GM23338 (cell line): Measurements from ENCODE around the gene AAR2. TPM values are rescaled to one million over a fixed set of nuclear protein-coding genes. Genes with fewer than 3 reads are reported as not detected.

ENCODE experiments used
- ATAC-seq: fragments of 200-7000 bp; cut with Tn5 transposase; 3 replicates; pipeline ENCODE4 v1.9.1; 2020
- DNase-seq: peaks from one replicate; pipeline ENCODE4 v3.0.0-alpha.2; 2015; ENCODE audit warnings: low spot score
- H2AFZ ChIP-seq: fragments of 200-600 bp; sonication (generic); 2 replicates; pipeline ENCODE4 v1.8.0; 2016; ENCODE audit warnings: antibody characterized with exemption, mild to moderate bottlenecking, moderate library complexity
- H3F3A ChIP-seq: fragments of 200-600 bp; sonication (generic); replicated peaks from 2 replicates; pipeline ENCODE4 v1.8.0; 2017; ENCODE audit warnings: antibody characterized with exemption, mixed run types, low read depth
- H3K27ac ChIP-seq: fragments of 200-600 bp; sonication (generic); 2 replicates; pipeline ENCODE4 v1.6.1; 2016; ENCODE audit warnings: low read depth
- H3K27me3 ChIP-seq: fragments of 200-600 bp; sonication (generic); 2 replicates; pipeline ENCODE4 v1.8.0; 2016; ENCODE audit warnings: mild to moderate bottlenecking, mixed run types, moderate library complexity; ENCODE audit not compliant: insufficient read depth
- H3K36me3 ChIP-seq: fragments of 200-600 bp; sonication (generic); 2 replicates; pipeline ENCODE4 v1.8.0; 2016; ENCODE audit warnings: mild to moderate bottlenecking; ENCODE audit not compliant: insufficient read depth
- H3K4me1 ChIP-seq: fragments of 200-600 bp; sonication (generic); 2 replicates; pipeline ENCODE4 v1.8.0; 2016; ENCODE audit warnings: mild to moderate bottlenecking, moderate library complexity; ENCODE audit not compliant: insufficient read depth
- H3K4me2 ChIP-seq: fragments of 200-600 bp; sonication (generic); 2 replicates; pipeline ENCODE4 v1.7.1; 2017; ENCODE audit warnings: mixed run types
- H3K4me3 ChIP-seq: fragments of 200-600 bp; sonication (generic); 2 replicates; pipeline ENCODE4 v1.6.1; 2016; ENCODE audit warnings: mixed run types
- H3K79me2 ChIP-seq: fragments of 200-600 bp; sonication (generic); replicated peaks from 2 replicates; pipeline ENCODE4 v1.8.0; 2017; ENCODE audit warnings: mild to moderate bottlenecking; ENCODE audit not compliant: insufficient read depth
- H3K9me2 ChIP-seq: fragments of 200-600 bp; sonication (generic); 2 replicates; pipeline ENCODE4 v1.8.0; 2017; ENCODE audit not compliant: insufficient read depth
- H4K20me1 ChIP-seq: fragments of 200-600 bp; sonication (generic); replicated peaks from 2 replicates; pipeline ENCODE4 v1.8.0; 2017; ENCODE audit warnings: mild to moderate bottlenecking; ENCODE audit not compliant: insufficient read depth
- H3K27ac Mint-ChIP-seq: 2 replicates; pipeline ENCODE4 v1.8.0; 2020; ENCODE audit warnings: inconsistent platforms, mild to moderate bottlenecking, moderate library complexity, mixed read lengths
- H3K27me3 Mint-ChIP-seq: 3 replicates; pipeline ENCODE4 v1.8.0; 2022; ENCODE audit warnings: low read depth, mild to moderate bottlenecking, moderate library complexity, mixed read lengths, inconsistent platforms; ENCODE audit not compliant: insufficient read depth, poor library complexity
- H3K36me3 Mint-ChIP-seq: 3 replicates; pipeline ENCODE4 v1.8.0; 2021; ENCODE audit warnings: low read depth, mild to moderate bottlenecking, inconsistent platforms, moderate library complexity, mixed read lengths
- H3K4me1 Mint-ChIP-seq: 3 replicates; pipeline ENCODE4 v1.8.0; 2020; ENCODE audit warnings: mild to moderate bottlenecking, inconsistent platforms, mixed read lengths
- H3K4me3 Mint-ChIP-seq: 3 replicates; pipeline ENCODE4 v1.8.0; 2021; ENCODE audit warnings: moderate library complexity, mild to moderate bottlenecking, inconsistent platforms, mixed read lengths
- H3K9me3 Mint-ChIP-seq: 3 replicates; pipeline ENCODE4 v1.8.0; 2020; ENCODE audit warnings: moderate library complexity, mild to moderate bottlenecking, inconsistent platforms, mixed read lengths
- CREB1 ChIP-seq: fragments of 250-450 bp; sonication (Bioruptor Pico); IDR thresholded peaks from 2 replicates; pipeline ENCODE4 v1.5.0; 2020; ENCODE audit warnings: low read depth, mild to moderate bottlenecking, moderate library complexity
- EZH2 ChIP-seq: fragments of 200-600 bp; sonication (generic); IDR thresholded peaks from one replicate; pipeline ENCODE4 v1.8.0; 2017; ENCODE audit warnings: antibody characterized with exemption, mild to moderate bottlenecking, low read depth; ENCODE audit not compliant: unreplicated experiment
- EZH2phosphoT487 ChIP-seq: fragments of 200-600 bp; sonication (generic); IDR thresholded peaks from one replicate; pipeline ENCODE4 v1.8.1; 2018; ENCODE audit warnings: antibody characterized with exemption; ENCODE audit not compliant: unreplicated experiment
- JUNB ChIP-seq: IDR thresholded peaks from one replicate; pipeline ENCODE4 v1.6.1; 2016; ENCODE audit warnings: antibody characterized with exemption; ENCODE audit not compliant: unreplicated experiment
- NANOG ChIP-seq: IDR thresholded peaks from 2 replicates; pipeline ENCODE4 v1.6.1; 2016; ENCODE audit warnings: antibody characterized with exemption, borderline replicate concordance
- POLR2AphosphoS5 ChIP-seq: IDR thresholded peaks from 2 replicates; pipeline ENCODE4 v1.6.1; 2016; ENCODE audit warnings: antibody characterized with exemption, low read depth
- STAT1 ChIP-seq: IDR thresholded peaks from one replicate; pipeline ENCODE4 v1.6.1; 2016; ENCODE audit warnings: antibody characterized with exemption; ENCODE audit not compliant: unreplicated experiment
- ZNF114 ChIP-seq: fragments of 250-450 bp; sonication (Bioruptor Pico); IDR thresholded peaks from 2 replicates; pipeline ENCODE4 v1.5.0; 2020; ENCODE audit warnings: mild to moderate bottlenecking, moderate library complexity
- ZNF331 ChIP-seq: fragments of 250-450 bp; sonication (Bioruptor Pico); IDR thresholded peaks from 2 replicates; pipeline ENCODE4 v1.5.0; 2020; ENCODE audit warnings: low read depth, mild to moderate bottlenecking, moderate library complexity
- polyA plus RNA-seq: library from polyadenylated mRNA; unstranded; fragments of >200 nt; fragmentation: Nextera tagmentation; extraction: Ambion mirVana; gene quantifications from 2 replicates; pipeline ENCODE4 v1.2.1, GENCODE V29; 2016
- total RNA-seq: library from RNA; depleted of rRNA; stranded (reverse); fragments of >200 nt; shearing (Covaris generic); gene quantifications from 2 replicates; pipeline ENCODE4 v1.2.3, GENCODE V29; 2014
- TF ChIP-seq, protein P1 (sequence below), 2 experiments: fragments of 200-600 bp in 1 of 2; sonication (generic) in 1 of 2; conservative IDR thresholded peaks; 2 replicates each; pipeline versions ENCODE4 v1.5.1 to v1.6.1; 2016 to 2017; ENCODE audit warnings: antibody characterized with exemption in 2 of 2, low read depth in 2 of 2, mild to moderate bottlenecking in 2 of 2, moderate library complexity in 1 of 2
- TF ChIP-seq, protein P2 (sequence below): IDR thresholded peaks from one replicate; pipeline ENCODE4 v1.6.1; 2018; ENCODE audit warnings: antibody characterized with exemption; ENCODE audit not compliant: unreplicated experiment
- TF ChIP-seq, protein P3 (sequence below): fragments of 250-450 bp; sonication (Bioruptor Pico); IDR thresholded peaks from 2 replicates; pipeline ENCODE4 v1.5.0; 2020; ENCODE audit warnings: mild to moderate bottlenecking, moderate library complexity
- TF ChIP-seq, protein P4 (sequence below): IDR thresholded peaks from 2 replicates; pipeline ENCODE4 v1.6.1; 2016; ENCODE audit warnings: antibody characterized with exemption

The AAR2 gene
- total and polyA plus RNA-seq, 2 experiments from 2014 or later = 15.8 to 32.6 TPM

DNA sequence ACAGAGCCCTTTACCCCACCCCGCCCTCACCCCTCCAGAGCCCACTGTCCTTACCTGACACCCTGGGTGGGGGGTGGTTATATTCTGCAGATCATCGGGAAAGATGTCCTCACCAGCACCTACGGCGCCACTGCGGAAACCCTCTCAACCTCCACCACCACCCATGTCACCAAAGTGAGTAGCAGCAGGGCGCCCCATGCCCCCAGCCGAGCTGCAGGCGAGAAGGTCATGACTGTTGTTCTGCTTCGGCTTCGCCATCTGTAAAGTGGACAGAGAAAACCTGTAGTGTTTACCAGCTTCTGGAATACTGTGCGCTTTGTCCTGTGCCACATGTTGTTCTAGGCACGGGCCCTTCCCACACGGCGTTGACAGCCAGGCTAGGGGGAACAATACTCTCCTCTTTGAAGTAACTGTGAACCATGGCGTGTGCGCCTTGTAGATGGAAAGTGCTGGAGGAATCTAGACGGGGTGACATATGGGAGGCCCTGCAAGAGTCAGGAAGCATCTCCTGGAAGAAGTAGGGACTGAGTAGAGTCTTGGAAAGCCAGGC is 16.5 kb upstream of the AAR2 start:
- TF ChIP-seq STAT1 = no peak
- no peak for TF ChIP-seq NANOG
- TF ChIP-seq, protein P1, sequence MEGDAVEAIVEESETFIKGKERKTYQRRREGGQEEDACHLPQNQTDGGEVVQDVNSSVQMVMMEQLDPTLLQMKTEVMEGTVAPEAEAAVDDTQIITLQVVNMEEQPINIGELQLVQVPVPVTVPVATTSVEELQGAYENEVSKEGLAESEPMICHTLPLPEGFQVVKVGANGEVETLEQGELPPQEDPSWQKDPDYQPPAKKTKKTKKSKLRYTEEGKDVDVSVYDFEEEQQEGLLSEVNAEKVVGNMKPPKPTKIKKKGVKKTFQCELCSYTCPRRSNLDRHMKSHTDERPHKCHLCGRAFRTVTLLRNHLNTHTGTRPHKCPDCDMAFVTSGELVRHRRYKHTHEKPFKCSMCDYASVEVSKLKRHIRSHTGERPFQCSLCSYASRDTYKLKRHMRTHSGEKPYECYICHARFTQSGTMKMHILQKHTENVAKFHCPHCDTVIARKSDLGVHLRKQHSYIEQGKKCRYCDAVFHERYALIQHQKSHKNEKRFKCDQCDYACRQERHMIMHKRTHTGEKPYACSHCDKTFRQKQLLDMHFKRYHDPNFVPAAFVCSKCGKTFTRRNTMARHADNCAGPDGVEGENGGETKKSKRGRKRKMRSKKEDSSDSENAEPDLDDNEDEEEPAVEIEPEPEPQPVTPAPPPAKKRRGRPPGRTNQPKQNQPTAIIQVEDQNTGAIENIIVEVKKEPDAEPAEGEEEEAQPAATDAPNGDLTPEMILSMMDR (conservative IDR thresholded peaks at IDR 0.05; ENCODE audit: low read depth in 2 of 2) = no peak
- TF ChIP-seq POLR2AphosphoS5 = no peak
- TF ChIP-seq, protein P2, sequence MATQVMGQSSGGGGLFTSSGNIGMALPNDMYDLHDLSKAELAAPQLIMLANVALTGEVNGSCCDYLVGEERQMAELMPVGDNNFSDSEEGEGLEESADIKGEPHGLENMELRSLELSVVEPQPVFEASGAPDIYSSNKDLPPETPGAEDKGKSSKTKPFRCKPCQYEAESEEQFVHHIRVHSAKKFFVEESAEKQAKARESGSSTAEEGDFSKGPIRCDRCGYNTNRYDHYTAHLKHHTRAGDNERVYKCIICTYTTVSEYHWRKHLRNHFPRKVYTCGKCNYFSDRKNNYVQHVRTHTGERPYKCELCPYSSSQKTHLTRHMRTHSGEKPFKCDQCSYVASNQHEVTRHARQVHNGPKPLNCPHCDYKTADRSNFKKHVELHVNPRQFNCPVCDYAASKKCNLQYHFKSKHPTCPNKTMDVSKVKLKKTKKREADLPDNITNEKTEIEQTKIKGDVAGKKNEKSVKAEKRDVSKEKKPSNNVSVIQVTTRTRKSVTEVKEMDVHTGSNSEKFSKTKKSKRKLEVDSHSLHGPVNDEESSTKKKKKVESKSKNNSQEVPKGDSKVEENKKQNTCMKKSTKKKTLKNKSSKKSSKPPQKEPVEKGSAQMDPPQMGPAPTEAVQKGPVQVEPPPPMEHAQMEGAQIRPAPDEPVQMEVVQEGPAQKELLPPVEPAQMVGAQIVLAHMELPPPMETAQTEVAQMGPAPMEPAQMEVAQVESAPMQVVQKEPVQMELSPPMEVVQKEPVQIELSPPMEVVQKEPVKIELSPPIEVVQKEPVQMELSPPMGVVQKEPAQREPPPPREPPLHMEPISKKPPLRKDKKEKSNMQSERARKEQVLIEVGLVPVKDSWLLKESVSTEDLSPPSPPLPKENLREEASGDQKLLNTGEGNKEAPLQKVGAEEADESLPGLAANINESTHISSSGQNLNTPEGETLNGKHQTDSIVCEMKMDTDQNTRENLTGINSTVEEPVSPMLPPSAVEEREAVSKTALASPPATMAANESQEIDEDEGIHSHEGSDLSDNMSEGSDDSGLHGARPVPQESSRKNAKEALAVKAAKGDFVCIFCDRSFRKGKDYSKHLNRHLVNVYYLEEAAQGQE = no peak
- no peak for TF ChIP-seq EZH2phosphoT487
- TF ChIP-seq EZH2 = no peak
- TF ChIP-seq ZNF114 (CRISPR knock-in tag) = no peak
- no peak for TF ChIP-seq ZNF331 (CRISPR knock-in tag)
- no peak for TF ChIP-seq CREB1 (CRISPR knock-in tag)
- TF ChIP-seq, protein P3, sequence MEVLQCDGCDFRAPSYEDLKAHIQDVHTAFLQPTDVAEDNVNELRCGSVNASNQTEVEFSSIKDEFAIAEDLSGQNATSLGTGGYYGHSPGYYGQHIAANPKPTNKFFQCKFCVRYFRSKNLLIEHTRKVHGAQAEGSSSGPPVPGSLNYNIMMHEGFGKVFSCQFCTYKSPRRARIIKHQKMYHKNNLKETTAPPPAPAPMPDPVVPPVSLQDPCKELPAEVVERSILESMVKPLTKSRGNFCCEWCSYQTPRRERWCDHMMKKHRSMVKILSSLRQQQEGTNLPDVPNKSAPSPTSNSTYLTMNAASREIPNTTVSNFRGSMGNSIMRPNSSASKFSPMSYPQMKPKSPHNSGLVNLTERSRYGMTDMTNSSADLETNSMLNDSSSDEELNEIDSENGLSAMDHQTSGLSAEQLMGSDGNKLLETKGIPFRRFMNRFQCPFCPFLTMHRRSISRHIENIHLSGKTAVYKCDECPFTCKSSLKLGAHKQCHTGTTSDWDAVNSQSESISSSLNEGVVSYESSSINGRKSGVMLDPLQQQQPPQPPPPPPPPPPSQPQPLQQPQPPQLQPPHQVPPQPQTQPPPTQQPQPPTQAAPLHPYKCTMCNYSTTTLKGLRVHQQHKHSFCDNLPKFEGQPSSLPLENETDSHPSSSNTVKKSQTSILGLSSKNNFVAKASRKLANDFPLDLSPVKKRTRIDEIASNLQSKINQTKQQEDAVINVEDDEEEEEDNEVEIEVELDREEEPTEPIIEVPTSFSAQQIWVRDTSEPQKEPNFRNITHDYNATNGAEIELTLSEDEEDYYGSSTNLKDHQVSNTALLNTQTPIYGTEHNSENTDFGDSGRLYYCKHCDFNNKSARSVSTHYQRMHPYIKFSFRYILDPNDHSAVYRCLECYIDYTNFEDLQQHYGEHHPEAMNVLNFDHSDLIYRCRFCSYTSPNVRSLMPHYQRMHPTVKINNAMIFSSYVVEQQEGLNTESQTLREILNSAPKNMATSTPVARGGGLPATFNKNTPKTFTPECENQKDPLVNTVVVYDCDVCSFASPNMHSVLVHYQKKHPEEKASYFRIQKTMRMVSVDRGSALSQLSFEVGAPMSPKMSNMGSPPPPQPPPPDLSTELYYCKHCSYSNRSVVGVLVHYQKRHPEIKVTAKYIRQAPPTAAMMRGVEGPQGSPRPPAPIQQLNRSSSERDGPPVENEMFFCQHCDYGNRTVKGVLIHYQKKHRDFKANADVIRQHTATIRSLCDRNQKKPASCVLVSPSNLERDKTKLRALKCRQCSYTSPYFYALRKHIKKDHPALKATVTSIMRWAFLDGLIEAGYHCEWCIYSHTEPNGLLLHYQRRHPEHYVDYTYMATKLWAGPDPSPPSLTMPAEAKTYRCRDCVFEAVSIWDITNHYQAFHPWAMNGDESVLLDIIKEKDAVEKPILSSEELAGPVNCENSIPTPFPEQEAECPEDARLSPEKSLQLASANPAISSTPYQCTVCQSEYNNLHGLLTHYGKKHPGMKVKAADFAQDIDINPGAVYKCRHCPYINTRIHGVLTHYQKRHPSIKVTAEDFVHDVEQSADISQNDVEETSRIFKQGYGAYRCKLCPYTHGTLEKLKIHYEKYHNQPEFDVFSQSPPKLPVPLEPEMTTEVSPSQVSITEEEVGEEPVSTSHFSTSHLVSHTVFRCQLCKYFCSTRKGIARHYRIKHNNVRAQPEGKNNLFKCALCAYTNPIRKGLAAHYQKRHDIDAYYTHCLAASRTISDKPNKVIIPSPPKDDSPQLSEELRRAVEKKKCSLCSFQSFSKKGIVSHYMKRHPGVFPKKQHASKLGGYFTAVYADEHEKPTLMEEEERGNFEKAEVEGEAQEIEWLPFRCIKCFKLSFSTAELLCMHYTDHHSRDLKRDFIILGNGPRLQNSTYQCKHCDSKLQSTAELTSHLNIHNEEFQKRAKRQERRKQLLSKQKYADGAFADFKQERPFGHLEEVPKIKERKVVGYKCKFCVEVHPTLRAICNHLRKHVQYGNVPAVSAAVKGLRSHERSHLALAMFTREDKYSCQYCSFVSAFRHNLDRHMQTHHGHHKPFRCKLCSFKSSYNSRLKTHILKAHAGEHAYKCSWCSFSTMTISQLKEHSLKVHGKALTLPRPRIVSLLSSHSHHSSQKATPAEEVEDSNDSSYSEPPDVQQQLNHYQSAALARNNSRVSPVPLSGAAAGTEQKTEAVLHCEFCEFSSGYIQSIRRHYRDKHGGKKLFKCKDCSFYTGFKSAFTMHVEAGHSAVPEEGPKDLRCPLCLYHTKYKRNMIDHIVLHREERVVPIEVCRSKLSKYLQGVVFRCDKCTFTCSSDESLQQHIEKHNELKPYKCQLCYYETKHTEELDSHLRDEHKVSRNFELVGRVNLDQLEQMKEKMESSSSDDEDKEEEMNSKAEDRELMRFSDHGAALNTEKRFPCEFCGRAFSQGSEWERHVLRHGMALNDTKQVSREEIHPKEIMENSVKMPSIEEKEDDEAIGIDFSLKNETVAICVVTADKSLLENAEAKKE (CRISPR knock-in tag) = no peak
- TF ChIP-seq, protein P4, sequence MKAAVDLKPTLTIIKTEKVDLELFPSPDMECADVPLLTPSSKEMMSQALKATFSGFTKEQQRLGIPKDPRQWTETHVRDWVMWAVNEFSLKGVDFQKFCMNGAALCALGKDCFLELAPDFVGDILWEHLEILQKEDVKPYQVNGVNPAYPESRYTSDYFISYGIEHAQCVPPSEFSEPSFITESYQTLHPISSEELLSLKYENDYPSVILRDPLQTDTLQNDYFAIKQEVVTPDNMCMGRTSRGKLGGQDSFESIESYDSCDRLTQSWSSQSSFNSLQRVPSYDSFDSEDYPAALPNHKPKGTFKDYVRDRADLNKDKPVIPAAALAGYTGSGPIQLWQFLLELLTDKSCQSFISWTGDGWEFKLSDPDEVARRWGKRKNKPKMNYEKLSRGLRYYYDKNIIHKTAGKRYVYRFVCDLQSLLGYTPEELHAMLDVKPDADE = no peak
- no peak for TF ChIP-seq JUNB
- Mint-ChIP-seq H3K27me3 (no peaks in the 10 kb centered on the region), H3K9me3 (no peaks in the 10 kb centered on the region), H3K27ac (no peak overlapping the region), H3K4me1 (peaks cover 9% of the 10 kb centered on the region), H3K36me3 (0 out of 3 replicates have a peak, but pooled peaks cover 2% of the 10 kb centered on the region), H3K4me3 (no peak overlapping the region)
- Histone ChIP-seq H4K20me1 (peaks cover 5% of the 10 kb centered on the region; the same call in 1 of the 2 replicates), H3K4me3 (no peak overlapping the region), H3K27me3 (no peaks in the 10 kb centered on the region), H3K4me2 (no peak overlapping the region), H3K9me2 (no peaks in the 10 kb centered on the region), H3K4me1 (no peaks in the 10 kb centered on the region), H3K79me2 (no peaks in the 10 kb centered on the region), H3K36me3 (no peaks in the 10 kb centered on the region), H3F3A (no peaks in the 10 kb centered on the region), H2AFZ (no peak overlapping the region), H3K27ac (no peak overlapping the region)
- no peak for ATAC-seq
- DNase-seq = no peak
